GM03348 (cell line): ENCODE results near the gene GRIK3.

ENCODE experiments used
- DNase-seq: peaks from one replicate; pipeline ENCODE4 v3.0.0; 2012; ENCODE audit warnings: low spot score

GRIK3 gene

DNA sequence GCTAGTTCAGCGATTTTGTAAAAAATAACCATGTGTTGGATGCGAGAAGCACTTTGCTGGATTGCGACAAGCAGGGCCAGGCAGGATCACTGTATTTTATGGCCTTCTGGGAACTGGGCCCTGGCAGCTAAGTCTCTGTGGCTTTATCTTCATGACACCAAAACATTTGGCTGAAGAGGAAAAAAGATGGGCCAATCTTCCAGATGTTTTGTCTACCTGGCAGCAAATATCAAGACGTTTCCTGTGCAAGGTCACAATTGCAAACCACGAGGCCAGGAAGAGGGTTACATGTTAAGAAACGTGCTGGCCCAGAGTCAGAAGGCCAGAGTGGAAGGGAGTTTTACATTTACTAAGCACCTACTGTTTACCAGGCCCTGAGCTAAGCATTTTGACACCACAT lies 22.1 kb downstream of the GRIK3 start:
- DNase-seq: no peak

- no peak for DNase-seq
Measured at GRCh38 chr1:37010011-37010410, 24.3 kb downstream of the GRIK3 start.

- DNase-seq: no peak
Measured at GRCh38 chr1:37009521-37009920, 24.8 kb downstream of the GRIK3 start.

DNA sequence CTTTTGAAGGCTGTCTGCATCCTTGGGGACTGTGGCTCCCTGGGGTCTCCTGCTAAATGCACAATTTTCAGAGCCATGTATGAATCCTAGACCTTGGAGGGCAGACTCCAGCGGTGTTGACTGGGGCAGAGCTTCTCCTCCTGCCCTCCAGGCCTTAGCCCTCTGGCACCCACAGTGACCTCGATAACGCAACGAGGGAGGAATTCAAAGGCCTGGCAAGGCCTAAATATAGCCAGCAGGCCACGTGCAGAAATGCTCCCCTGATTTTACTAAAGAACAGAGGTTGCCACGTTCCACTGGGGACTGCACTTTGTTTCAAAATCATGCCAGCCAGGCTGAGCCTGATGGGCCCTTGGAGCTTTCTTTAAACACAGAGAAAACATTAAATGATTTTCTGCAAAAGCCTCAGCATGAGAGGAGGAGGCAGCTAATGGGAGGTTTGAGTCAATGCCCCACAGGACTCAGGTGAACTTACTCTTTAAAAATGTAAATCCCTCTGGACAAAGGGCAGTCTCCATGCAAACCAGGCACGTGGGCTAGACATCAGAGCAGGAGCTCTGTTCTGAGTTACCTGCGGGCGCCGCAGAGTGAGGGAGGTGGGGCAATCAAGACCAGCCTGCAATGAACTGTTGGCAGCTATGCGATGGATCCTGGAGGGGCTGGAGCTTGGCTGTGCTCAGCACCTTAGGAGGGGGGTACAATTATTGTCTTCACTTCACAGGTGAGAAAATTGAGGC lies 28.0 kb downstream of the GRIK3 start:
- no peak for DNase-seq

GRCh38 chr1:37002898-37003297 lies 31.4 kb downstream of the GRIK3 start:
- no peak for DNase-seq

DNA sequence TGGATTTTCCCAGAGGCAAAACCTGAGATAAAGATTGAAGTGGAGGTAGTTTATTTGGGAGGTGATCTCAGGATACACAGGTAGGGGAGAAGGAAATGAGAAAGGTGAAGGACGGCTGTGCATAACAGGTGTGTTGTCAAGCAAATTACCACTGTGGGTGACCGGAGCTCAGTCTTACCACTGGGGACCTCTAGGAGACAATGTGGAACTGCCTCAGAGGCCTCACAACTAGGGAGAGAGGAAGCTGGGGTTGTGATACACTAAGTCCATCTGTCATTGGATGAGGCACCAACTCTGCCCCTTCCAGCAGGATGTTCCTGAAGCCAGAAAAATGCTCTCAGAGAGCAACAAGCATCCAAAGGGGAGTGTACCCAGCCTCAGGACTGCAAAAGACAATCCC lies 32.6 kb downstream of the GRIK3 start:
- DNase-seq: no peak

DNA sequence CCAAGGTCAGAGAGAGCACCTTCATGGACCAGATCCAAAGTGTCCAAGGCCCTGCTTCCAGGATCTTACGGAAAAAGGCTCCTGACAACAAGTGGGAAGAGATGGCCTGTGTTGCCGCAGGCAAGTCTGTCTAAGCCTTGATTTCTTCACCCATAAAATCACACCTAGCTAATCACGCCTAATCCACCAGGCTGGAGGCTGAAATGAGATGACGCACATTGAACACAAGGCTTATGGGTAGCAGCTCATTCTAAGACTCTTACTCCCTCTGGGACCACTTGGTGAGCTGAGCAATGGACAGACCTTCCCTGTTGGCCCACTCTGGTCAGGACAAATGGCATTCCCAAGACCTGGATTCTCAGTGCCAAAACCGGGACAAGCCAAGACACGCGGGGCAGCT lies 38.2 kb downstream of the GRIK3 start:
- DNase-seq: no peak

DNA sequence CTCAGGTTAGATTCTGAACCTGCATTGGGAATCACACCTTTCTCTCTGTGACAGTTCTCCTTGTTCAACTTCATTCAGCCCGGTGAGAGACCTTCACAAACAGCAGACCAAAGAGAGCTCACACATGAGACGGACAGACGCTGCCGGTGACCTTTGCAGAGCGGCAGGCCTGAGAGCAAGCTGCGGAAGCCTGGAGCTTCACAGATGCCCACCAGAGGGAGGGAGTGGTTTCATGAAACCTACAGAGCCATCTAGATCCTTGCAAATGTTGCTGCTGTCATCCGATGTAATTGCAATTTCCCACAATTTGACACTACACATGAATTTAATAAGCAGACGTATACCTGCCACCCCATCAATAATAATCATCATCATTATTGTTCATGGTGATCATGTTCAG lies 39.4 kb downstream of the GRIK3 start:
- no peak for DNase-seq

DNA sequence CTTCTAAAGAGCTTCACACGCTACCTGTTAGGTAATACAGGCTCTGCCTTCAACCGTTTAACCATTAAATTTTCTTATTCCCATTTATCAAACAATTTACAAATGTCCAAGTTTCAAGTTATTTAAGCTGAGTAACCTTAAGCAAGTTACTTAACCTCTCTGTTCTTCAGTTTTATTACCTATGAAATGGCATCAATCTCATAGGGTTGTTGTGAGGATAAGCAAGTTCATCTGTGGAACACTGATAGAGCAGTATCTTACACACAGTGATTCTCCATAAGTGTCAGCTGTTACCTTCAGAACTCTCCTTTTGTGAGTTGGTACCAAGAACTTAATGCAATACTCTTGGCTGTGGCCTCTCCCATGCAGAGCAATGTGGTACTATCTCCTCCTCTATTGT lies 40.0 kb downstream of the GRIK3 start:
- no peak for DNase-seq

DNA sequence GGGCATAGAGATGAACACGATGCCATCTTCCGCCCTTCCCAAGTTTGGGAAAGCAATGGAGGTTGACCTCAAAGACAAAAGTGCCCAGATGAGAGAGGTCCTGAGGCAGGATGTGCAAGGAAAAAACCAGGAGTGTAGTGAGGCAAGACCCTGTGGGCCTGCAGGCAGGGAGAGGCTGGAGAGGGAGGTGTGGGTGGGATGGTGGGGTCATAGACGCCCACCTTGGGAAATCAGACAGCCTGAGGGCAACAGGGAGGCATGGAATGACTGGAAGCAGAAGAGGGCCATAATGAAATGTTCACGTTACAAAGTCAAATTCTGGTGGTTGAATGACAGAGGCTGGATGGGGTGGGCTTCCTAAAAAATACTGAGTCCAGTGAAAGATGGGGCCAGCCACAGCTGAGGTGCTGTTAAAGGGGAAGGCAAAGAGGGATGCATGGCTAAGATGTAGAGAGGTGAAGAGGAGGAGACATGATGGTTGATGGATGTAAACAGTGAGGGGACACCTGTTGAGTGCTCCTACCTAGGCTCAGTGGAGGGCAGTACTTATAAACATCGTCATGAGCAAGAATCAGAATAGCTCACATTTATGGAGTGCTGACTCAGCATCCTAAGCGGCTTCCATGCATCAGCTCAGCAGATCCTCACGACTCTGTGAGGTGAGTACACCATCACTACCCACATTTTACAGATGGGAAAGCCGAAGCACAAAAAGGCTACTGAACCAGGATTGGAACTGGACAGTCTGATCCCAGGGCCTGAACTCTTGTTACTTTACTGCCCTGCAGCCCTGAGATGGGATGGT lies 42.0 kb downstream of the GRIK3 start:
- DNase-seq: no peak

- DNase-seq: no peak
Measured at GRCh38 chr1:36991551-36991950, 42.8 kb downstream of the GRIK3 start.

- DNase-seq: no peak
Measured at GRCh38 chr1:36990928-36991327, 43.4 kb downstream of the GRIK3 start.

GRCh38 chr1:36989241-36989640 lies 45.1 kb downstream of the GRIK3 start:
- DNase-seq: no peak

- DNase-seq: no peak
Measured at GRCh38 chr1:36988741-36989193, 45.5 kb downstream of the GRIK3 start.

DNA sequence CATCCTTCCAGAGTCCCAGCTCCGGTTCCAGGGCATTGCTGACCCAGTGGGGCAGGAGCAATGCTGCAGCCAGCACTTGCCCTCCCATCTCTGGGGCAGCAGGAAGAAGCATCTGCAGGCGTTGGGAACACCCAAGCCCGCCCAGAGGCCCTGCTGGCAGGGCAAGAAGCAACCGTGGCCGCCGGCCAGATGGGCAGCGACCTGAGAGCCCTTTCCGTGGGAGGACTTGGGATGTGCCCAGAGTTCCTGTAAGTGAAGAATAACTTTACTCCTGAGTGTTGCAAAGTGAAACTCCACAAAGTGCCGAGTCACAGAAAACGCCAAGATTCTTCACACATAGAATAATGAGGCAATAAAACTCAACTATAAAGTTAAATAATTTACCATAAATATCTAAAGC lies 46.0 kb downstream of the GRIK3 start:
- no peak for DNase-seq

DNA sequence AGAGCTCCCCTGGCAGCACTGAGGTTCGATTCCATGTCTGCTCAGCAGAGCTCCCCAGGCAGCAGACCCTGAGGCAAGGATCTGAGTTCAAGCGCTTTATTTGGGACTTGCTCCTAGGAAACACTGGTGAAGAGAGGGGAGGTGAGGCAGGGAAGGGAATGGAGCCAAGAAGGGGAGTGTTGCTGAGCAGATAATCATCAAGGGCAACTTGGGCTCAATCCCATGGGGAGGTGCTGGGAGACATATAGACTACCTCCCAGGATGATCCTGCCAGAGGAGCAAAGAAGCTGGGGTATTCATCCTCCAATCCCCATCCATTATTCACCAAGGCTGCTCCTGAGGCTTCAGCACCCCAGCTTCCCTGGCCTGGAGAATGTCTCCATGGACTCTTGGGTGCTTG lies 47.0 kb downstream of the GRIK3 start:
- no peak for DNase-seq

DNA sequence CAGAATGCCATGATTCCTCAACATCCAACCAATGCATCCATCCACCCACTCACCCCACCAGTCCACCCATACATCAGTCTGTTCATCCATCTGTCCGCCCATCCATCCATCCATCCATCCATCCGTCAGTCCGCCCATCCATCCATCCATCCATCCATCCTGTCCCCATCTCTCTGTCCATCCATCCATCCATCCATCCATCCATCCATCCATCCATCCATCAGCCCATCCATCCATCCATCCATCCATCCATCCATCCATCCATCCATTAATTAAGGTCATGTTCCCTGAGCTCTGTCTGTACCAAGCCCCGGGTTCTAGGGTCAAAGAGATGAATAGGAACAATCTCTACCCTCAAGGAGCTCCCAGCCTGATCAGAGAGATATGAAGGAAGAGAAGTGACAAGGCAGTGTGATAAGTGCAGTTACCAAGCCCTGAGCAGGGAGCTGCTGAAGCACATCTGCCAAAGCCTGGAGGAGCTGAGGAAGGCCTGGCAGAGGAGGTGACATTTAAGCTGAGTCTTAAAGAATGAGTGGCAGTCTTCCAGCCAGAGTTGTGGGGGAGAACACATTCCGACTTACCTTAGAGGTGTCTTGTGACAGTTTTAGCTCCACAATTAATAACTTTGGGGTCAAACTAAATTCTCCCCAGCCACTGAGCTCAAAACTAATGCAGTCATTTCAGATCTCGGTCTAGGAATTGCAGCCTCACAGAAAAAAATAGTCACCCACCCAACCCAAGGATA lies 47.9 kb downstream of the GRIK3 start:
- no peak for DNase-seq

DNA sequence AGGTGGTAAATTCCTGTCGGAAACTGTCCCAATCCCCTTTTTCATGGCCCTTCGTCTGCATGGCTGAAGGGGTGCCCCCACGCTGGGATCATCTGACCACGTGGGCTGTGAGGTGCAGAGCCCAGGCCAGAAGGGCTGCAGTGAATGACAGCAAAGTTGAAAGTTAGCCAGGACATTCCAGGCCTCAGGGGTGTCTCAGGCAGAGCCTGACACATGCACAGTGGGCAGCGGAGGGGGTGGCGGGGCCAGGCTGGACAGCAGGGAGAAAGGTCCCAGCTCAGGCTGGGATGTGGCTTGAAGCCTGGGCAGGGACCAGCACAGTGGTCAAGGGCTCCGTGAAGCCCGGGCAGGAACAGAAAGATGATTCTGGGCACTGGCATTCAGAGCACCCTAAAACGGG lies 49.6 kb downstream of the GRIK3 start:
- DNase-seq: no peak

GRCh38 chr1:36984026-36984425 lies 50.3 kb downstream of the GRIK3 start:
- no peak for DNase-seq

GRCh38 chr1:36982709-36983108 lies 51.6 kb downstream of the GRIK3 start:
- DNase-seq: no peak

DNA sequence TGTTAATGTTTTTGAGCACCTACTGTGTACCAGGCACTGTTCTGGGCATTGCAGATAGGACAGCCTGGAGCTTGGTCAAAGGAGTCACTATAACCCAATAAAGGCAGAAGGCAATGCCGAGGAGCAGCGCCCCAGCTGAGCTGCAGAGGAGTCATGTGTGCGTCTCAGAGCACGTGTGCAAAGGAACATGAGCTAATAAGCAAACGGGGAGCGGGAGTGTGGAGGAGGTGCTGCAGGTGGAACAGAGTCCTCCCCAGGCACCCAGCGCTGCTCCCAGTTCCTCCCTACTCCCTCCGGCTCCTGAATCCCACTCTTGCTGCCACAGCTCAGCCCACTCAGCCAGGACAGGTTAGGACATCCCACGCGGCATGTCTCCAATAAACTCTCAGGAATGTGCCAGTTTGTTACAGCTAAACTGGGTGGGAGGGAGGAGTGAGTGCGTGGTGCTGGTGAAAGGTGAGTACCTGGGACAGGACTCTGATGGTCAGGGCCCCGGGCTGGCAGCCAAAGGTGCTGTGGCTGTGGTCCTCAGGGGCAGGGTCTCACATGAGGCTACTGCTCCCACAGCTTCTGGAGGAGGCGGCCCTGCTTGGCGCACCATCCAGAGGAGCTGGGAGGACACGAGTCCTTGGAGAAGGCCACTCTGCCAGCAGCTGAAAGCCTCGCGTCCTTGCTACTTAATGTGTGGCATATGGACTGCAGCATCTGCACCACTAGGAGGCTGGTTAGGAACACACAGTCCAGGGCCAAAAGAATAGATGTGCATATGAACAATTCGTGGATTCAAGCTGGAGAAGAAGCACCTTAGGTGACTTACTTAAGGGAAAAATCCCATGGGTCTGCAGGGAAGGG lies 52.3 kb downstream of the GRIK3 start:
- DNase-seq: no peak

GRCh38 chr1:36981126-36981525 lies 53.2 kb downstream of the GRIK3 start:
- DNase-seq: no peak
